ENCODE results near the gene ENDOG.
A peak's percentile ranks its signal among the peaks of the same experiment; 100 is the strongest.
"Not testable (repeated sequence)": the region's sequence is repeated elsewhere in the genome, so short reads cannot be mapped to it uniquely, and the experiment has no call there.

The ENDOG gene

DNA sequence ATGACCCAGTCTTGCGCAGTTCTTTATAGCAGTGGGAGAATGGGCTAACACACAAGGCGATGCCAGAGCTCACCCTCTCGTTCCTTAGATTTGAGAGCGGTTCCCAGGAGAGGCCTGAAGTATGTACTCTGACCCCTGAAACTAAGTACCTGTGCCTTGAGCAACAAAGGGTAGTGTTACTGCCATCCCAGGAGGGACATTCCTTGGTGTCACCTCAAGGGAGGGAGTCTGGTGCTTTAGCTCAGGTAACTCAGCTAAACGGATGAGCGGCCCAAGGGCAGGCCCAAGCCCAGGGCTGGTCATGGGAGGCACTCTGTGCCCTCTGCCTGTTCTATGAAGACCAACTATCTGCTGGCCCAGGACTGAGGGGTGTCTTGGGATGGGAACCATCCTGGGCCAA, 43.2 kb downstream of the ENDOG start:
- no peak for DNase-seq (ENCODE audit: low spot score)

DNA sequence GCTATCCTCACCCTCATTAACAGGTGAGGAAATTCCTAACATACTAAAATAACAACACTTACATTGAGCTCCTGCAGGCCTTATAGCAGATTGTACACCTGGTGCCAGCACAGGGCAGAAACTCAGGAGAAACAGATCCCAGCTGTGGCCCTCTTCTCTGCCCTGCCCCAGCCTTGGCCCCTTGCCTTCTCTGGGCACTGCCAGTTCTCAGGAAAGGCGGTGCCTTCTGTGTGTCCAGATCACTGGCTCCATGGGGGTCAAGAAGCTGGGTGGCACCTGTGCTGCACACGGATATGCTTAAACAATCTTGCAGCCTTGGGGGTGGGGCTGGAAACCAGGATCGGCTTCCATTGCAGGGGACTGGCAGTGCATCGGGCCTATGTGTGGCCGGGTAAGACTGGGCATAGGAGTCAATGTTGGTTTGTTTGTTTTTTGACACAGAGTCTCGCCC, 44.1 kb downstream of the ENDOG start:
- DNase-seq (ENCODE audit: low spot score), result no peak

GRCh38 chr9:128863647-128864046, 45.3 kb downstream of the ENDOG start:
- DNase-seq (ENCODE audit: low spot score), result peak; percentile 74

DNA sequence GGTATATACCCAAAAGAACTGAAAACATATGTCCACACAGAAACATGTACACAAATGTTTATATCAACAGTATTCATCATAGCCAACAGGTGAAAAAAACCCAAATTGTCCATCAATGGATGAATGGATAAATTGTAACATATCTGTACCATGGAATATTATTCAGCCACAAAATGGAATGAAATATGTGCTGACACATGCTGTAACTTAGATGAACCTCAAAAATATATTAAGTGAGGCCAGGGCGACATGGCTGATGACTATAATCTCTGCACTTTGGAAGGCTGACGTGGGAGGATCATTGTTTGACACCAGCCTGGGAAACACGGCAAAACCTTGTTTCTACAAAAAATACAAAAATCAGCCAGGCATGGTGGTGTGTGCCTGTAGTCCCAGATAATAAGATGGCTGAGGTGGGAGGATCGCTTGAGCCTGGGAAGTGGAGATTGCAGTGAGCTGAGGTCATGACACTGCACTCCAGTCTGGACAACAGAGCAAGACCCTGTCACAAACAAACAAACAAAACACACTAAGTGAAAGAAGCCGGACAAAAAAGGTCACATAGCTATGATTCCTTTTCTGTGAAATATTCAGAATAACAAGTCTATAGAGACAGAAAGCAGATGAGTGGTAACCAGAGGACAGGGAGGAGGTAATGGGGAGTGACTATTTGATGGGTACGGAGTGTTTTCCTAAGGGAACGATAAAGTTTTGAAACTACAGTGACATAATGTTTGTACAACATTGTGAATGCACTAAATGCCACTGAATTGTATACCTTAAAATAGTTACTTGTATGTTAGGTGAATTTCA, 52.0 kb downstream of the ENDOG start:
- DNase-seq (ENCODE audit: low spot score), result no peak

DNA sequence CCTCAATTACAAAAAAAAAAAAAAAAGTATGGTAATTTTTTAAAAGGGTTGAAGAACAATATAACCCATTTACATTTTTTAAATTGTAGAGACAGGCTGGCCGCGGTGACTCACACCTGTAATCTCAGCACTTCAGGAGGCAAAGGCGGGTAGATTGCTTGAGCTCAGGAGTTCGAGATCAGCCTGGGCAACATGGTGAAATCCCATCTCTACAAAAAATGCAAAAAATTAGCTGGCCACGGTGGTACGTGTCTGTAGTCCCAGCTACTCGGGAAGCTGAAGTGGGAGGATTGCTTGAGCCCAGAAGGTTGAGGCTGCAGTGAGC, 52.6 kb downstream of the ENDOG start:
- not testable (repeated sequence) for DNase-seq (ENCODE audit: low spot score)
